GM23338 (cell line): ENCODE results near the gene IKZF1. TPM values are rescaled to one million over a fixed set of nuclear protein-coding genes. Genes with fewer than 3 reads are reported as not detected.

Experiments
- ATAC-seq: fragments of 200-7000 bp; cut with Tn5 transposase; 3 replicates; pipeline ENCODE4 v1.9.1; 2020
- DNase-seq: peaks from one replicate; pipeline ENCODE4 v3.0.0-alpha.2; 2015; ENCODE audit warnings: low spot score
- H2AFZ ChIP-seq: fragments of 200-600 bp; sonication (generic); 2 replicates; pipeline ENCODE4 v1.8.0; 2016; ENCODE audit warnings: antibody characterized with exemption, mild to moderate bottlenecking, moderate library complexity
- H3F3A ChIP-seq: fragments of 200-600 bp; sonication (generic); replicated peaks from 2 replicates; pipeline ENCODE4 v1.8.0; 2017; ENCODE audit warnings: antibody characterized with exemption, mixed run types, low read depth
- H3K27ac ChIP-seq: fragments of 200-600 bp; sonication (generic); 2 replicates; pipeline ENCODE4 v1.6.1; 2016; ENCODE audit warnings: low read depth
- H3K27me3 ChIP-seq: fragments of 200-600 bp; sonication (generic); 2 replicates; pipeline ENCODE4 v1.8.0; 2016; ENCODE audit warnings: mild to moderate bottlenecking, mixed run types, moderate library complexity; ENCODE audit not compliant: insufficient read depth
- H3K36me3 ChIP-seq: fragments of 200-600 bp; sonication (generic); 2 replicates; pipeline ENCODE4 v1.8.0; 2016; ENCODE audit warnings: mild to moderate bottlenecking; ENCODE audit not compliant: insufficient read depth
- H3K4me1 ChIP-seq: fragments of 200-600 bp; sonication (generic); 2 replicates; pipeline ENCODE4 v1.8.0; 2016; ENCODE audit warnings: mild to moderate bottlenecking, moderate library complexity; ENCODE audit not compliant: insufficient read depth
- H3K4me2 ChIP-seq: fragments of 200-600 bp; sonication (generic); 2 replicates; pipeline ENCODE4 v1.7.1; 2017; ENCODE audit warnings: mixed run types
- H3K4me3 ChIP-seq: fragments of 200-600 bp; sonication (generic); 2 replicates; pipeline ENCODE4 v1.6.1; 2016; ENCODE audit warnings: mixed run types
- H3K79me2 ChIP-seq: fragments of 200-600 bp; sonication (generic); replicated peaks from 2 replicates; pipeline ENCODE4 v1.8.0; 2017; ENCODE audit warnings: mild to moderate bottlenecking; ENCODE audit not compliant: insufficient read depth
- H3K9me2 ChIP-seq: fragments of 200-600 bp; sonication (generic); 2 replicates; pipeline ENCODE4 v1.8.0; 2017; ENCODE audit not compliant: insufficient read depth
- H4K20me1 ChIP-seq: fragments of 200-600 bp; sonication (generic); replicated peaks from 2 replicates; pipeline ENCODE4 v1.8.0; 2017; ENCODE audit warnings: mild to moderate bottlenecking; ENCODE audit not compliant: insufficient read depth
- H3K27ac Mint-ChIP-seq: 2 replicates; pipeline ENCODE4 v1.8.0; 2020; ENCODE audit warnings: inconsistent platforms, mild to moderate bottlenecking, moderate library complexity, mixed read lengths
- H3K27me3 Mint-ChIP-seq: 3 replicates; pipeline ENCODE4 v1.8.0; 2022; ENCODE audit warnings: low read depth, mild to moderate bottlenecking, moderate library complexity, mixed read lengths, inconsistent platforms; ENCODE audit not compliant: insufficient read depth, poor library complexity
- H3K36me3 Mint-ChIP-seq: 3 replicates; pipeline ENCODE4 v1.8.0; 2021; ENCODE audit warnings: low read depth, mild to moderate bottlenecking, inconsistent platforms, moderate library complexity, mixed read lengths
- H3K4me1 Mint-ChIP-seq: 3 replicates; pipeline ENCODE4 v1.8.0; 2020; ENCODE audit warnings: mild to moderate bottlenecking, inconsistent platforms, mixed read lengths
- H3K4me3 Mint-ChIP-seq: 3 replicates; pipeline ENCODE4 v1.8.0; 2021; ENCODE audit warnings: moderate library complexity, mild to moderate bottlenecking, inconsistent platforms, mixed read lengths
- H3K9me3 Mint-ChIP-seq: 3 replicates; pipeline ENCODE4 v1.8.0; 2020; ENCODE audit warnings: moderate library complexity, mild to moderate bottlenecking, inconsistent platforms, mixed read lengths
- ETS1 ChIP-seq: IDR thresholded peaks from 2 replicates; pipeline ENCODE4 v1.6.1; 2016; ENCODE audit warnings: antibody characterized with exemption
- JUNB ChIP-seq: IDR thresholded peaks from one replicate; pipeline ENCODE4 v1.6.1; 2016; ENCODE audit warnings: antibody characterized with exemption; ENCODE audit not compliant: unreplicated experiment
- NANOG ChIP-seq: IDR thresholded peaks from 2 replicates; pipeline ENCODE4 v1.6.1; 2016; ENCODE audit warnings: antibody characterized with exemption, borderline replicate concordance
- POLR2AphosphoS5 ChIP-seq: IDR thresholded peaks from 2 replicates; pipeline ENCODE4 v1.6.1; 2016; ENCODE audit warnings: antibody characterized with exemption, low read depth
- REST ChIP-seq: IDR thresholded peaks from one replicate; pipeline ENCODE4 v1.6.1; 2018; ENCODE audit warnings: antibody characterized with exemption; ENCODE audit not compliant: unreplicated experiment
- STAT1 ChIP-seq: IDR thresholded peaks from one replicate; pipeline ENCODE4 v1.6.1; 2016; ENCODE audit warnings: antibody characterized with exemption; ENCODE audit not compliant: unreplicated experiment
- ZNF114 ChIP-seq: fragments of 250-450 bp; sonication (Bioruptor Pico); IDR thresholded peaks from 2 replicates; pipeline ENCODE4 v1.5.0; 2020; ENCODE audit warnings: mild to moderate bottlenecking, moderate library complexity
- ZNF462 ChIP-seq: fragments of 250-450 bp; sonication (Bioruptor Pico); IDR thresholded peaks from 2 replicates; pipeline ENCODE4 v1.5.0; 2020; ENCODE audit warnings: mild to moderate bottlenecking, moderate library complexity
- polyA plus RNA-seq: library from polyadenylated mRNA; unstranded; fragments of >200 nt; fragmentation: Nextera tagmentation; extraction: Ambion mirVana; gene quantifications from 2 replicates; pipeline ENCODE4 v1.2.1, GENCODE V29; 2016
- total RNA-seq: library from RNA; depleted of rRNA; stranded (reverse); fragments of >200 nt; shearing (Covaris generic); gene quantifications from 2 replicates; pipeline ENCODE4 v1.2.3, GENCODE V29; 2014

Gene IKZF1
- total and polyA plus RNA-seq, 2 experiments from 2014 or later: 0.57 to 1.8 TPM

- Histone ChIP-seq H3K79me2 (no peaks in the 10 kb centered on the region), H2AFZ (0 out of 2 replicates have a peak overlapping the region, but pooled peaks have one; percentile 43), H3K27ac (no peak overlapping the region), H4K20me1 (no peaks in the 10 kb centered on the region), H3K4me2 (no peak overlapping the region), H3F3A (no peaks in the 10 kb centered on the region), H3K36me3 (no peaks in the 10 kb centered on the region), H3K4me3 (no peak overlapping the region), H3K27me3 (no peaks in the 10 kb centered on the region), H3K4me1 (0 out of 2 replicates have a peak, but pooled peaks cover 5% of the 10 kb centered on the region), H3K9me2 (no peaks in the 10 kb centered on the region)
- peaks cover 11% of the 10 kb centered on the region for H3K4me1 Mint-ChIP-seq
- H3K36me3 Mint-ChIP-seq: no peaks in the 10 kb centered on the region
- H3K4me3 Mint-ChIP-seq: no peak overlapping the region
- no peak overlapping the region; the same call in 1 of the 2 replicates for H3K27ac Mint-ChIP-seq
- TF ChIP-seq ZNF114 (no peak), ETS1 (no peak), JUNB (no peak), STAT1 (no peak), NANOG (no peak)
- DNase-seq: no peak
- no peak for ATAC-seq
- H3K9me3 Mint-ChIP-seq: no peaks in the 10 kb centered on the region
- H3K27me3 Mint-ChIP-seq: no peaks in the 10 kb centered on the region
Measured at GRCh38 chr7:50331564-50332208, 27.2 kb downstream of the IKZF1 start.

- no peak for ATAC-seq
- Histone ChIP-seq H3K9me2 (no peaks in the 10 kb centered on the region), H3K27me3 (no peaks in the 10 kb centered on the region), H3K79me2 (no peaks in the 10 kb centered on the region), H3K4me2 (no peak overlapping the region), H2AFZ (0 out of 2 replicates have a peak overlapping the region, but pooled peaks have one; percentile 1), H3K36me3 (no peaks in the 10 kb centered on the region), H4K20me1 (no peaks in the 10 kb centered on the region), H3K4me1 (0 out of 2 replicates have a peak, but pooled peaks cover 5% of the 10 kb centered on the region), H3K27ac (no peak overlapping the region), H3K4me3 (no peak overlapping the region), H3F3A (no peaks in the 10 kb centered on the region)
- DNase-seq: no peak
- H3K27me3 Mint-ChIP-seq: peaks cover 2% of the 10 kb centered on the region
- H3K27ac Mint-ChIP-seq: no peak overlapping the region
- no peak overlapping the region for H3K4me3 Mint-ChIP-seq
- no peaks in the 10 kb centered on the region for H3K9me3 Mint-ChIP-seq
- H3K36me3 Mint-ChIP-seq: no peaks in the 10 kb centered on the region
- H3K4me1 Mint-ChIP-seq: peaks cover 11% of the 10 kb centered on the region
- TF ChIP-seq ZNF462 (CRISPR knock-in tag) (no peak), POLR2AphosphoS5 (no peak), REST (no peak)
Measured at GRCh38 chr7:50332241-50333165, 28.0 kb downstream of the IKZF1 start.
